Measurements from ENCODE around the gene RPP30. TPM values are rescaled to one million over a fixed set of nuclear protein-coding genes. Genes with fewer than 3 reads are reported as not detected.

Gene RPP30
- total and polyA plus RNA-seq, 2 of the 13 experiments (the other 11 are each of a cell fraction or from before 2014, with no cell fraction given) = 27.1 to 65.0 TPM

DNA sequence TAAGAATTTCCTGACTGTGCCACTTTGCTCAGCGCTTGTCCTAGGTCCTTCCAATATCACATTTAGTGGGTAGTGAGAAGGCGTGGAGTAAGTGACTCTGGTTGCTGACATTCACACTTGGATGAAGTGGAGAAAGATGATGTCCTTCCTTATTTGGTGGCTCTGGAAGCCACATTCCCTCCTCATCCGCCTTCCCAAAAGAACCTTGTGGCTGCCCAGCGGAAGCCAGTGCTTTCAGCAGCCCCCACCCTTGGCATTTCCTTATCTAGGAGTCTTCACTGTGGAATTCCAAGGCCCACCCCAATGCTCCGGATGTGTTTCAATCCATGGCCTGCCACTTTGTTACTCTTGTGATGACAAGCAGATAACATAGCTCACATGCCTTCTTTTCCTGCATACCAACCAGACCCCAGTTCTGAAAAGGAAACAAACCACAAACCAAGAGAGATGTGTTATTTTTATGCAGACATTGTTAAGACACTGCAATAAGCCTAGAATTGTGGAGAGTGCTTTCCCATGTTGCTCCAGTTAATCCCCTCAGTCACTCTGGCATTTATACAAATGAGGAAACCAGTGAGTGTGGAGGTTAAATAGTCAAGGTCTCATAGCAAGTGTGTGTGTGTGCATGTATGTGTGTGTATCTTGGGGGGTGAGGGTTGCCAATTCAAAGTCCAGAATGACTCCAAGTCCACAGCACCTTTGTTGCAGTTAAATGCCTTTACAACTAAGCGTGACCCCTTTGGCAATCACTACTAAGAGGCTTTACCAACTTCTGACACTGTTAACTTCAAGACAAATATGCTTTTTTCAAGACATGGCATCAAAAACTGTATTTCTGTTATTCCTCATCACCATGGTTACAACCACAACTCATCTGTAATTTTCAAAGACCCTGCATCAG, 59.4 kb downstream of the RPP30 start (continued):
- TF ChIP-seq, protein P1, sequence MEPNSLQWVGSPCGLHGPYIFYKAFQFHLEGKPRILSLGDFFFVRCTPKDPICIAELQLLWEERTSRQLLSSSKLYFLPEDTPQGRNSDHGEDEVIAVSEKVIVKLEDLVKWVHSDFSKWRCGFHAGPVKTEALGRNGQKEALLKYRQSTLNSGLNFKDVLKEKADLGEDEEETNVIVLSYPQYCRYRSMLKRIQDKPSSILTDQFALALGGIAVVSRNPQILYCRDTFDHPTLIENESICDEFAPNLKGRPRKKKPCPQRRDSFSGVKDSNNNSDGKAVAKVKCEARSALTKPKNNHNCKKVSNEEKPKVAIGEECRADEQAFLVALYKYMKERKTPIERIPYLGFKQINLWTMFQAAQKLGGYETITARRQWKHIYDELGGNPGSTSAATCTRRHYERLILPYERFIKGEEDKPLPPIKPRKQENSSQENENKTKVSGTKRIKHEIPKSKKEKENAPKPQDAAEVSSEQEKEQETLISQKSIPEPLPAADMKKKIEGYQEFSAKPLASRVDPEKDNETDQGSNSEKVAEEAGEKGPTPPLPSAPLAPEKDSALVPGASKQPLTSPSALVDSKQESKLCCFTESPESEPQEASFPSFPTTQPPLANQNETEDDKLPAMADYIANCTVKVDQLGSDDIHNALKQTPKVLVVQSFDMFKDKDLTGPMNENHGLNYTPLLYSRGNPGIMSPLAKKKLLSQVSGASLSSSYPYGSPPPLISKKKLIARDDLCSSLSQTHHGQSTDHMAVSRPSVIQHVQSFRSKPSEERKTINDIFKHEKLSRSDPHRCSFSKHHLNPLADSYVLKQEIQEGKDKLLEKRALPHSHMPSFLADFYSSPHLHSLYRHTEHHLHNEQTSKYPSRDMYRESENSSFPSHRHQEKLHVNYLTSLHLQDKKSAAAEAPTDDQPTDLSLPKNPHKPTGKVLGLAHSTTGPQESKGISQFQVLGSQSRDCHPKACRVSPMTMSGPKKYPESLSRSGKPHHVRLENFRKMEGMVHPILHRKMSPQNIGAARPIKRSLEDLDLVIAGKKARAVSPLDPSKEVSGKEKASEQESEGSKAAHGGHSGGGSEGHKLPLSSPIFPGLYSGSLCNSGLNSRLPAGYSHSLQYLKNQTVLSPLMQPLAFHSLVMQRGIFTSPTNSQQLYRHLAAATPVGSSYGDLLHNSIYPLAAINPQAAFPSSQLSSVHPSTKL (CRISPR knock-in tag; IDR thresholded peaks at IDR 0.05) = peak; percentile 96
- TF ChIP-seq, protein P2, sequence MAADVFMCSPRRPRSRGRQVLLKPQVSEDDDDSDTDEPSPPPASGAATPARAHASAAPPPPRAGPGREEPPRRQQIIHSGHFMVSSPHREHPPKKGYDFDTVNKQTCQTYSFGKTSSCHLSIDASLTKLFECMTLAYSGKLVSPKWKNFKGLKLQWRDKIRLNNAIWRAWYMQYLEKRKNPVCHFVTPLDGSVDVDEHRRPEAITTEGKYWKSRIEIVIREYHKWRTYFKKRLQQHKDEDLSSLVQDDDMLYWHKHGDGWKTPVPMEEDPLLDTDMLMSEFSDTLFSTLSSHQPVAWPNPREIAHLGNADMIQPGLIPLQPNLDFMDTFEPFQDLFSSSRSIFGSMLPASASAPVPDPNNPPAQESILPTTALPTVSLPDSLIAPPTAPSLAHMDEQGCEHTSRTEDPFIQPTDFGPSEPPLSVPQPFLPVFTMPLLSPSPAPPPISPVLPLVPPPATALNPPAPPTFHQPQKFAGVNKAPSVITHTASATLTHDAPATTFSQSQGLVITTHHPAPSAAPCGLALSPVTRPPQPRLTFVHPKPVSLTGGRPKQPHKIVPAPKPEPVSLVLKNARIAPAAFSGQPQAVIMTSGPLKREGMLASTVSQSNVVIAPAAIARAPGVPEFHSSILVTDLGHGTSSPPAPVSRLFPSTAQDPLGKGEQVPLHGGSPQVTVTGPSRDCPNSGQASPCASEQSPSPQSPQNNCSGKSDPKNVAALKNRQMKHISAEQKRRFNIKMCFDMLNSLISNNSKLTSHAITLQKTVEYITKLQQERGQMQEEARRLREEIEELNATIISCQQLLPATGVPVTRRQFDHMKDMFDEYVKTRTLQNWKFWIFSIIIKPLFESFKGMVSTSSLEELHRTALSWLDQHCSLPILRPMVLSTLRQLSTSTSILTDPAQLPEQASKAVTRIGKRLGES (CRISPR knock-in tag; IDR thresholded peaks at IDR 0.05; ENCODE audit: borderline replicate concordance) = no peak
- TF ChIP-seq SMAD3 (CRISPR knock-in tag; IDR thresholded peaks at IDR 0.05) (peak; percentile 54; the same call in 1 of the 2 replicates), ZBTB38 (CRISPR knock-in tag; IDR thresholded peaks at IDR 0.05) (no peak), ZNF75D (CRISPR knock-in tag; IDR thresholded peaks at IDR 0.05; ENCODE audit: borderline replicate concordance) (no peak), YY1 (IDR thresholded peaks at IDR 0.05; ENCODE audit: insufficient read depth, insufficient replicate concordance, low read depth, low read length) (no peak), ZNF781 (CRISPR knock-in tag; IDR thresholded peaks at IDR 0.05; ENCODE audit: borderline replicate concordance, not compliant biosample characterization) (no peak), ZNF670 (CRISPR knock-in tag; IDR thresholded peaks at IDR 0.05; ENCODE audit: borderline replicate concordance) (no peak), TP53 (CRISPR knock-in tag; conservative IDR thresholded peaks at IDR 0.05) (no peak), POLR2G (IDR thresholded peaks at IDR 0.05; ENCODE audit: low read depth, low read length) (no peak), MXI1 (IDR thresholded peaks at IDR 0.05; ENCODE audit: borderline replicate concordance, low read depth, low read length) (no peak), ZSCAN12 (CRISPR knock-in tag; IDR thresholded peaks at IDR 0.05) (no peak), BRCA1 (CRISPR knock-in tag; IDR thresholded peaks at IDR 0.05) (no peak)
- TF ChIP-seq, protein P3, sequence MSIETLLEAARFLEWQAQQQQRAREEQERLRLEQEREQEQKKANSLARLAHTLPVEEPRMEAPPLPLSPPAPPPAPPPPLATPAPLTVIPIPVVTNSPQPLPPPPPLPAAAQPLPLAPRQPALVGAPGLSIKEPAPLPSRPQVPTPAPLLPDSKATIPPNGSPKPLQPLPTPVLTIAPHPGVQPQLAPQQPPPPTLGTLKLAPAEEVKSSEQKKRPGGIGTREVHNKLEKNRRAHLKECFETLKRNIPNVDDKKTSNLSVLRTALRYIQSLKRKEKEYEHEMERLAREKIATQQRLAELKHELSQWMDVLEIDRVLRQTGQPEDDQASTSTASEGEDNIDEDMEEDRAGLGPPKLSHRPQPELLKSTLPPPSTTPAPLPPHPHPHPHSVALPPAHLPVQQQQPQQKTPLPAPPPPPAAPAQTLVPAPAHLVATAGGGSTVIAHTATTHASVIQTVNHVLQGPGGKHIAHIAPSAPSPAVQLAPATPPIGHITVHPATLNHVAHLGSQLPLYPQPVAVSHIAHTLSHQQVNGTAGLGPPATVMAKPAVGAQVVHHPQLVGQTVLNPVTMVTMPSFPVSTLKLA (IDR thresholded peaks at IDR 0.05) = no peak
- TF ChIP-seq, protein P4, sequence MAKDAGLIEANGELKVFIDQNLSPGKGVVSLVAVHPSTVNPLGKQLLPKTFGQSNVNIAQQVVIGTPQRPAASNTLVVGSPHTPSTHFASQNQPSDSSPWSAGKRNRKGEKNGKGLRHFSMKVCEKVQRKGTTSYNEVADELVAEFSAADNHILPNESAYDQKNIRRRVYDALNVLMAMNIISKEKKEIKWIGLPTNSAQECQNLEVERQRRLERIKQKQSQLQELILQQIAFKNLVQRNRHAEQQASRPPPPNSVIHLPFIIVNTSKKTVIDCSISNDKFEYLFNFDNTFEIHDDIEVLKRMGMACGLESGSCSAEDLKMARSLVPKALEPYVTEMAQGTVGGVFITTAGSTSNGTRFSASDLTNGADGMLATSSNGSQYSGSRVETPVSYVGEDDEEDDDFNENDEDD (CRISPR knock-in tag; IDR thresholded peaks at IDR 0.05; ENCODE audit: borderline replicate concordance) = no peak
- TF ChIP-seq, protein P5, sequence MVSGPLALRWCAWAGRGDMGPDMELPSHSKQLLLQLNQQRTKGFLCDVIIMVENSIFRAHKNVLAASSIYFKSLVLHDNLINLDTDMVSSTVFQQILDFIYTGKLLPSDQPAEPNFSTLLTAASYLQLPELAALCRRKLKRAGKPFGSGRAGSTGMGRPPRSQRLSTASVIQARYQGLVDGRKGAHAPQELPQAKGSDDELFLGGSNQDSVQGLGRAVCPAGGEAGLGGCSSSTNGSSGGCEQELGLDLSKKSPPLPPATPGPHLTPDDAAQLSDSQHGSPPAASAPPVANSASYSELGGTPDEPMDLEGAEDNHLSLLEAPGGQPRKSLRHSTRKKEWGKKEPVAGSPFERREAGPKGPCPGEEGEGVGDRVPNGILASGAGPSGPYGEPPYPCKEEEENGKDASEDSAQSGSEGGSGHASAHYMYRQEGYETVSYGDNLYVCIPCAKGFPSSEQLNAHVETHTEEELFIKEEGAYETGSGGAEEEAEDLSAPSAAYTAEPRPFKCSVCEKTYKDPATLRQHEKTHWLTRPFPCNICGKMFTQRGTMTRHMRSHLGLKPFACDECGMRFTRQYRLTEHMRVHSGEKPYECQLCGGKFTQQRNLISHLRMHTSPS (CRISPR knock-in tag; IDR thresholded peaks at IDR 0.05; ENCODE audit: low read depth) = no peak

All from HepG2 (cell line).